ENCODE data around the gene AGPAT4. TPM values are rescaled to one million over a fixed set of nuclear protein-coding genes. Genes with fewer than 3 reads are reported as not detected.
"Not testable (repeated sequence)": the region's sequence is repeated elsewhere in the genome, so short reads cannot be mapped to it uniquely, and the experiment has no call there.

The AGPAT4 gene
- total RNA-seq, 1 donor from 2014 or later, result 8.7 TPM

GRCh38 chr6:161139766-161140553 is 133.9 kb downstream of the AGPAT4 start:
- no peak for DNase-seq (ENCODE audit: low read depth in 2 of 2)

GRCh38 chr6:161139304-161139765 is 134.5 kb downstream of the AGPAT4 start:
- DNase-seq (ENCODE audit: low read depth in 2 of 2), result no peak

GRCh38 chr6:161138543-161139303 is 135.1 kb downstream of the AGPAT4 start:
- DNase-seq (ENCODE audit: low read depth in 2 of 2), result no peak

GRCh38 chr6:161137839-161138542 is 135.9 kb downstream of the AGPAT4 start:
- DNase-seq (ENCODE audit: low read depth in 2 of 2), result no peak

GRCh38 chr6:161137320-161137719 is 136.5 kb downstream of the AGPAT4 start:
- no peak for DNase-seq (ENCODE audit: low read depth in 2 of 2)

- DNase-seq (ENCODE audit: low read depth in 2 of 2), result no peak
Measured at GRCh38 chr6:161136655-161137054, 137.2 kb downstream of the AGPAT4 start.

- DNase-seq (ENCODE audit: low read depth in 2 of 2), result no peak
Measured at GRCh38 chr6:161135695-161136591, 137.9 kb downstream of the AGPAT4 start.

GRCh38 chr6:161134550-161135298 is 139.1 kb downstream of the AGPAT4 start:
- DNase-seq (ENCODE audit: low read depth in 2 of 2), result no peak

GRCh38 chr6:161133963-161134362 is 139.9 kb downstream of the AGPAT4 start:
- DNase-seq (ENCODE audit: low read depth in 2 of 2), result no peak

- no peak for DNase-seq (ENCODE audit: low read depth in 2 of 2)
Measured at GRCh38 chr6:161132384-161132783, 141.5 kb downstream of the AGPAT4 start.

GRCh38 chr6:161130967-161131766 is 142.7 kb downstream of the AGPAT4 start:
- DNase-seq (ENCODE audit: low read depth in 2 of 2), result no peak

- no peak for DNase-seq (ENCODE audit: low read depth in 2 of 2)
Measured at GRCh38 chr6:161130541-161130940, 143.3 kb downstream of the AGPAT4 start.

GRCh38 chr6:161128680-161129196 is 145.1 kb downstream of the AGPAT4 start:
- peak in 1 of 2 donors; percentile 23 for DNase-seq (ENCODE audit: low read depth in 2 of 2)

- no peak for DNase-seq (ENCODE audit: low read depth in 2 of 2)
Measured at GRCh38 chr6:161128230-161128629, 145.6 kb downstream of the AGPAT4 start.

GRCh38 chr6:161127071-161127740 is 146.7 kb downstream of the AGPAT4 start:
- DNase-seq (ENCODE audit: low read depth in 2 of 2), result no peak

- DNase-seq (ENCODE audit: low read depth in 2 of 2), result no peak
Measured at GRCh38 chr6:161125591-161125990, 148.3 kb downstream of the AGPAT4 start.

GRCh38 chr6:161123319-161123718 is 150.5 kb downstream of the AGPAT4 start:
- not testable (repeated sequence) for DNase-seq (ENCODE audit: low read depth in 2 of 2)

GRCh38 chr6:161117942-161118341 is 155.9 kb downstream of the AGPAT4 start:
- no peak for DNase-seq (ENCODE audit: low read depth in 2 of 2)

- DNase-seq (ENCODE audit: low read depth in 2 of 2), result no peak
Measured at GRCh38 chr6:161117308-161117707, 156.6 kb downstream of the AGPAT4 start.

Measured in dermis microvascular lymphatic vessel endothelial cell (primary cell).